Lower lobe of right lung (tissue), 2 donors: ENCODE measurements around the gene RPUSD2. TPM values are rescaled to one million over a fixed set of nuclear protein-coding genes. Genes with fewer than 3 reads are reported as not detected.
A peak's percentile ranks its signal among the peaks of the same experiment; 100 is the strongest.

Experiments used
- ATAC-seq, 2 donors: fragments of 200-7000 bp; cut with Tn5 transposase; one replicate each; pipeline ENCODE4 v1.9.1; 2020 to 2022; ENCODE audit warnings: mild to moderate bottlenecking in 2 of 2, moderate library complexity in 2 of 2
- DNase-seq: peaks from one replicate; pipeline ENCODE4 v3.0.0-alpha.2; 2020
- H3K27ac ChIP-seq: fragments of 200-600 bp; one replicate; pipeline ENCODE4 v1.8.0; 2022
- H3K27me3 ChIP-seq: fragments of 200-600 bp; one replicate; pipeline ENCODE4 v1.8.0; 2022; ENCODE audit warnings: low read depth
- H3K36me3 ChIP-seq: fragments of 200-600 bp; one replicate; pipeline ENCODE4 v1.8.0; 2022; ENCODE audit warnings: mild to moderate bottlenecking
- H3K4me1 ChIP-seq: fragments of 200-600 bp; one replicate; pipeline ENCODE4 v1.8.0; 2022
- H3K4me3 ChIP-seq: fragments of 200-600 bp; one replicate; pipeline ENCODE4 v1.8.0; 2022; ENCODE audit warnings: mild to moderate bottlenecking
- H3K9me3 ChIP-seq: fragments of 200-600 bp; one replicate; pipeline ENCODE4 v1.8.0; 2022
- intact Hi-C: fragments of 100-400 bp; cut with DNase I; formaldehyde crosslinking; loops from one replicate; pipeline ENCODE4 v1.11.0; 2022
- total RNA-seq: library from RNA; stranded (reverse); fragmentation: NEBNext Ultra II Directional; extraction: Animal tissue kit (Norgen Biotek cat#: 25700); gene quantifications from one replicate; pipeline ENCODE4 v1.2.1, GENCODE V29; 2021
- TF ChIP-seq, protein P1 (sequence below): fragments of 200-600 bp; IDR thresholded peaks from one replicate; pipeline ENCODE4 v1.8.0; 2022; ENCODE audit warnings: antibody characterized with exemption, mild to moderate bottlenecking
- donor health status: DM: no; HTN: yes; CAD: no; lungs with severe emphysema.

RPUSD2 gene
- total RNA-seq, 1 donor from 2014 or later, result 5.3 TPM

DNA sequence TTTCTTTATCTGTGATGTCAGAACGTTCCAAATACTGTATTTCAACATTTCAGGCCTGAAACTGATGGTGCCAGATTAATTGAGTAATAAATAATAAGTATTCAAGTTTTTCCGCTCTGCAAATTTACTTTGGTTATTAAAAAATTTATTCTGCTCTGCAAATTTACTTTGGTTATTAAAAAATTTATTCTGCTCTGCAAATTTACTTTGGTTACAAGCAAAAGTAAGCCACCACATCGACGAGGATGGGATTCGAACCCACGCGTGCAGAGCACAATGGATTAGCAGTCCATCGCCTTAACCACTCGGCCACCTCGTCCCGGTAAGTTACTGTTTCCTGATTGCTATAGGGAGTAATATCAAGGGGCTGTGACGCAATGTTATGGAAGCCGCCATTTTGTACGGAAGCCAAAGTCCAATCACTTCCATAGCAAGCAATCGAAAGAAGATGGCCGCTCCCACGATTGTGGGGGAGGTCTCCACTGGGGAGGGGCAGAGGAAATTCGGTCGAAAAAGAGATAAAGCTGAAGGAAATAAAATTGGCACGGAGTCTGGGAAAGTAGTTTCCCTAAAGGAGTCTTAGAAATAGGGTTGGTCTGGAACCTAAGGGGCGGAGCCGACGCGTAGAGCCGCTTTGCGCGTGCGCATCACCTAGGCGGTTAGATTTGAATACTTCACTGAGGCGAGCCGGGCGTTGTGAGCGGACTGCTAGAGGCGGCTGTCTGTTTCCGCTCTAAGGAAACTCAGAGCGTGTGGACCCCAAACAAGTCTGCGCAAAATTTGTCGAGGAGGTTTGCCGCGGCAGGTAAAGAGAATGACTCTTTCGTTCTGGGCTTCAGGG is 24.7 kb downstream of the RPUSD2 start, which contains the start of gene KNL1:
Gene KNL1, plus strand, starts transcription at position 662 of the 841 bp plus-strand sequence. CDS start 8,683 bp downstream, outside the sequence.
- intact Hi-C loops, result no loop called here

GRCh38 chr15:40594429-40594836 is 25.3 kb downstream of the RPUSD2 start:
- peaks cover 8% of the 10 kb centered on the region for H3K4me1 ChIP-seq
- DNase-seq, result peak; percentile 73
- peak; percentile 52 to 64 for ATAC-seq

More for the DNA sequence above, 24.7 kb downstream of the RPUSD2 start, which contains the start of gene KNL1:
- H3K27me3 ChIP-seq, result no peaks in the 10 kb centered on the region
- TF ChIP-seq, protein P1, sequence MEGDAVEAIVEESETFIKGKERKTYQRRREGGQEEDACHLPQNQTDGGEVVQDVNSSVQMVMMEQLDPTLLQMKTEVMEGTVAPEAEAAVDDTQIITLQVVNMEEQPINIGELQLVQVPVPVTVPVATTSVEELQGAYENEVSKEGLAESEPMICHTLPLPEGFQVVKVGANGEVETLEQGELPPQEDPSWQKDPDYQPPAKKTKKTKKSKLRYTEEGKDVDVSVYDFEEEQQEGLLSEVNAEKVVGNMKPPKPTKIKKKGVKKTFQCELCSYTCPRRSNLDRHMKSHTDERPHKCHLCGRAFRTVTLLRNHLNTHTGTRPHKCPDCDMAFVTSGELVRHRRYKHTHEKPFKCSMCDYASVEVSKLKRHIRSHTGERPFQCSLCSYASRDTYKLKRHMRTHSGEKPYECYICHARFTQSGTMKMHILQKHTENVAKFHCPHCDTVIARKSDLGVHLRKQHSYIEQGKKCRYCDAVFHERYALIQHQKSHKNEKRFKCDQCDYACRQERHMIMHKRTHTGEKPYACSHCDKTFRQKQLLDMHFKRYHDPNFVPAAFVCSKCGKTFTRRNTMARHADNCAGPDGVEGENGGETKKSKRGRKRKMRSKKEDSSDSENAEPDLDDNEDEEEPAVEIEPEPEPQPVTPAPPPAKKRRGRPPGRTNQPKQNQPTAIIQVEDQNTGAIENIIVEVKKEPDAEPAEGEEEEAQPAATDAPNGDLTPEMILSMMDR, result no peak
- H3K9me3 ChIP-seq, result no peaks in the 10 kb centered on the region
- H3K4me3 ChIP-seq, result peak within 1 kb of the TSS; percentile 68
- H3K36me3 ChIP-seq, result no peaks in the 10 kb centered on the region
- H3K27ac ChIP-seq, result peak within 1 kb of the TSS; percentile 91
- ATAC-seq (peak; percentile 95 to 96), DNase-seq (peak; percentile 90)
- H3K4me1 ChIP-seq, result peaks cover 8% of the 10 kb centered on the region

DNA sequence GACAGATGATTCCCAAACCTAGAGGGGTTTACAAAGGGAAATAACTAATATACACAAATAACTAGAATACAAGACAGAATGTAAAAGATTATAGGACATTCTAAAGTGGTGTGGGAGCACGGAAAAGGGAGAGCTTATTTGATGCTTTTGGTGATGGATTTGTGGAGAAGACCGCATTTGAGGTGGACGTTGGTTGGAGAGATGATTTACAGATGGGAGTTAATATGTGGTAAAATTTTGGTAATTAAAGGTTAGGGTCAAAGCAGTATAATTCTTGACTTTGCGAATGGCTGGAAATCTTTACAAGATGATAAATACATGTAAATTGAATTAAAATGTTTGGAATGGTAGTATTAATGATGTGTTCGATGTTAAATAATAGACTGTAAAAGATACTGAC is 26.1 kb downstream of the RPUSD2 start:
- Histone ChIP-seq H3K9me3 (no peaks in the 10 kb centered on the region), H3K4me1 (peaks cover 8% of the 10 kb centered on the region), H3K36me3 (no peaks in the 10 kb centered on the region), H3K27me3 (no peaks in the 10 kb centered on the region), H3K27ac (no peak overlapping the region), H3K4me3 (peak overlapping the region; percentile 68)
- no peak for ATAC-seq
- intact Hi-C loops, result no loop called here
- TF ChIP-seq, protein P1, result no peak
- DNase-seq, result no peak

More at GRCh38 chr15:40594429-40594836, 25.3 kb downstream of the RPUSD2 start:
- no peaks in the 10 kb centered on the region for H3K36me3 ChIP-seq
- no peaks in the 10 kb centered on the region for H3K9me3 ChIP-seq
- peak overlapping the region; percentile 91 for H3K27ac ChIP-seq
- H3K27me3 ChIP-seq, result no peaks in the 10 kb centered on the region
- intact Hi-C loops, result no loop called here
- TF ChIP-seq, protein P1, result no peak
- peak overlapping the region; percentile 68 for H3K4me3 ChIP-seq

DNA sequence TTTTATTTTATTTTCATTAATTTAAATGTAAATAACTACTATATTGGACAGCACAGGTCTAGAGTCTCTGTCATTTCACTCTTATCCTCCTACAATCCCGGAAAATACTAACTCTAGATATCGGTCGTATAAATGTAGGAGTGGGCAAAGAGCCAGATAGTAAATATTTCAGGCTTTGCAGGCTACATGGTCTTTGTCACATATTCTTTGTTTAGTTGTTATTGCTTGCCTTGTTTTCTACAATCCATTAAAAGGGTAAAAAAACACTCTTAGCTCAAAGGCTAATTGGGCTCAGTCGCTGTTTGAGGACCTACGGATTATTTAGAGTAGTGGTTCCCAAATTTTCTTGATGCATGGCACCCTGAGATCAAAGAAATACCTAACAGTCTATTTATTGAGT is 26.7 kb downstream of the RPUSD2 start:
- Histone ChIP-seq H3K36me3 (no peaks in the 10 kb centered on the region), H3K4me1 (peaks cover 8% of the 10 kb centered on the region), H3K27ac (no peak overlapping the region), H3K27me3 (no peaks in the 10 kb centered on the region), H3K9me3 (no peaks in the 10 kb centered on the region), H3K4me3 (no peak overlapping the region)
- no peak for ATAC-seq
- TF ChIP-seq, protein P1, result no peak
- no peak for DNase-seq
- intact Hi-C loops, result no loop called here

- no peak overlapping the region for H3K27ac ChIP-seq
- intact Hi-C loops, result no loop called here
Measured at GRCh38 chr15:40597024-40597423, 27.9 kb downstream of the RPUSD2 start.

More at GRCh38 chr15:40597024-40597423, 27.9 kb downstream of the RPUSD2 start:
- Histone ChIP-seq H3K9me3 (no peaks in the 10 kb centered on the region), H3K36me3 (no peaks in the 10 kb centered on the region), H3K4me1 (peaks cover 8% of the 10 kb centered on the region), H3K4me3 (no peak overlapping the region), H3K27me3 (no peaks in the 10 kb centered on the region)
- DNase-seq (no peak), ATAC-seq (no peak)
- TF ChIP-seq, protein P1, result no peak
